Measurements from ENCODE around the gene NCKAP5L. TPM values are rescaled to one million over a fixed set of nuclear protein-coding genes. Genes with fewer than 3 reads are reported as not detected.

NCKAP5L gene
- total and polyA plus RNA-seq, 2 experiments from 2014 or later: 10.2 to 37.0 TPM

GRCh38 chr12:49776858-49777257 is 51.4 kb downstream of the NCKAP5L start (continued):
- TF ChIP-seq, protein P1, sequence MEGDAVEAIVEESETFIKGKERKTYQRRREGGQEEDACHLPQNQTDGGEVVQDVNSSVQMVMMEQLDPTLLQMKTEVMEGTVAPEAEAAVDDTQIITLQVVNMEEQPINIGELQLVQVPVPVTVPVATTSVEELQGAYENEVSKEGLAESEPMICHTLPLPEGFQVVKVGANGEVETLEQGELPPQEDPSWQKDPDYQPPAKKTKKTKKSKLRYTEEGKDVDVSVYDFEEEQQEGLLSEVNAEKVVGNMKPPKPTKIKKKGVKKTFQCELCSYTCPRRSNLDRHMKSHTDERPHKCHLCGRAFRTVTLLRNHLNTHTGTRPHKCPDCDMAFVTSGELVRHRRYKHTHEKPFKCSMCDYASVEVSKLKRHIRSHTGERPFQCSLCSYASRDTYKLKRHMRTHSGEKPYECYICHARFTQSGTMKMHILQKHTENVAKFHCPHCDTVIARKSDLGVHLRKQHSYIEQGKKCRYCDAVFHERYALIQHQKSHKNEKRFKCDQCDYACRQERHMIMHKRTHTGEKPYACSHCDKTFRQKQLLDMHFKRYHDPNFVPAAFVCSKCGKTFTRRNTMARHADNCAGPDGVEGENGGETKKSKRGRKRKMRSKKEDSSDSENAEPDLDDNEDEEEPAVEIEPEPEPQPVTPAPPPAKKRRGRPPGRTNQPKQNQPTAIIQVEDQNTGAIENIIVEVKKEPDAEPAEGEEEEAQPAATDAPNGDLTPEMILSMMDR (conservative IDR thresholded peaks at IDR 0.05; ENCODE audit: low read depth in 2 of 2): no peak
- TF ChIP-seq ETS1 (IDR thresholded peaks at IDR 0.05) (no peak), CREB1 (CRISPR knock-in tag; IDR thresholded peaks at IDR 0.05; ENCODE audit: low read depth) (no peak), ZNF331 (CRISPR knock-in tag; IDR thresholded peaks at IDR 0.05; ENCODE audit: low read depth) (no peak), EZH2 (IDR thresholded peaks at IDR 0.05; ENCODE audit: low read depth, unreplicated experiment) (no peak), POLR2AphosphoS5 (IDR thresholded peaks at IDR 0.05; ENCODE audit: low read depth) (no peak)
- TF ChIP-seq, protein P2, sequence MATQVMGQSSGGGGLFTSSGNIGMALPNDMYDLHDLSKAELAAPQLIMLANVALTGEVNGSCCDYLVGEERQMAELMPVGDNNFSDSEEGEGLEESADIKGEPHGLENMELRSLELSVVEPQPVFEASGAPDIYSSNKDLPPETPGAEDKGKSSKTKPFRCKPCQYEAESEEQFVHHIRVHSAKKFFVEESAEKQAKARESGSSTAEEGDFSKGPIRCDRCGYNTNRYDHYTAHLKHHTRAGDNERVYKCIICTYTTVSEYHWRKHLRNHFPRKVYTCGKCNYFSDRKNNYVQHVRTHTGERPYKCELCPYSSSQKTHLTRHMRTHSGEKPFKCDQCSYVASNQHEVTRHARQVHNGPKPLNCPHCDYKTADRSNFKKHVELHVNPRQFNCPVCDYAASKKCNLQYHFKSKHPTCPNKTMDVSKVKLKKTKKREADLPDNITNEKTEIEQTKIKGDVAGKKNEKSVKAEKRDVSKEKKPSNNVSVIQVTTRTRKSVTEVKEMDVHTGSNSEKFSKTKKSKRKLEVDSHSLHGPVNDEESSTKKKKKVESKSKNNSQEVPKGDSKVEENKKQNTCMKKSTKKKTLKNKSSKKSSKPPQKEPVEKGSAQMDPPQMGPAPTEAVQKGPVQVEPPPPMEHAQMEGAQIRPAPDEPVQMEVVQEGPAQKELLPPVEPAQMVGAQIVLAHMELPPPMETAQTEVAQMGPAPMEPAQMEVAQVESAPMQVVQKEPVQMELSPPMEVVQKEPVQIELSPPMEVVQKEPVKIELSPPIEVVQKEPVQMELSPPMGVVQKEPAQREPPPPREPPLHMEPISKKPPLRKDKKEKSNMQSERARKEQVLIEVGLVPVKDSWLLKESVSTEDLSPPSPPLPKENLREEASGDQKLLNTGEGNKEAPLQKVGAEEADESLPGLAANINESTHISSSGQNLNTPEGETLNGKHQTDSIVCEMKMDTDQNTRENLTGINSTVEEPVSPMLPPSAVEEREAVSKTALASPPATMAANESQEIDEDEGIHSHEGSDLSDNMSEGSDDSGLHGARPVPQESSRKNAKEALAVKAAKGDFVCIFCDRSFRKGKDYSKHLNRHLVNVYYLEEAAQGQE (IDR thresholded peaks at IDR 0.05; ENCODE audit: unreplicated experiment): no peak

DNA sequence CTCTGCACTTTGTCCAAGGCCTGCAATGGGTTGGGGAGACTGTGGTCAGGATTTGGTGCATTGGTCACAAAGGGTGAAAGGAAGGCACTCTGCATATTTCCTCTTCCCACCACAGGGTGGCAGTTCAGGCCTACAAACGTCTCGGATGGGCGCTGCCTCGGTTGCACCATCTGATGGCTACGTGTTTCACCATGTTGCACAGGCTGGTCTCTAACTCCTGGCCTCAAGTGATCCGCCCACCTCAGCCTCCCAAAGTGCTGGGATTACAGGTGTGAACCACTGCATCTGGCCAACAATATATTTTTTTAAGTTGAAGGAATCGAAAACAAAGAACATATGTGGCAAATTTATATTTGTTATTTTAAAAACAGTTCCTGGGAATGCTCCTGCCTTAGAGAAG is 51.8 kb downstream of the NCKAP5L start:
- TF ChIP-seq, protein P3, sequence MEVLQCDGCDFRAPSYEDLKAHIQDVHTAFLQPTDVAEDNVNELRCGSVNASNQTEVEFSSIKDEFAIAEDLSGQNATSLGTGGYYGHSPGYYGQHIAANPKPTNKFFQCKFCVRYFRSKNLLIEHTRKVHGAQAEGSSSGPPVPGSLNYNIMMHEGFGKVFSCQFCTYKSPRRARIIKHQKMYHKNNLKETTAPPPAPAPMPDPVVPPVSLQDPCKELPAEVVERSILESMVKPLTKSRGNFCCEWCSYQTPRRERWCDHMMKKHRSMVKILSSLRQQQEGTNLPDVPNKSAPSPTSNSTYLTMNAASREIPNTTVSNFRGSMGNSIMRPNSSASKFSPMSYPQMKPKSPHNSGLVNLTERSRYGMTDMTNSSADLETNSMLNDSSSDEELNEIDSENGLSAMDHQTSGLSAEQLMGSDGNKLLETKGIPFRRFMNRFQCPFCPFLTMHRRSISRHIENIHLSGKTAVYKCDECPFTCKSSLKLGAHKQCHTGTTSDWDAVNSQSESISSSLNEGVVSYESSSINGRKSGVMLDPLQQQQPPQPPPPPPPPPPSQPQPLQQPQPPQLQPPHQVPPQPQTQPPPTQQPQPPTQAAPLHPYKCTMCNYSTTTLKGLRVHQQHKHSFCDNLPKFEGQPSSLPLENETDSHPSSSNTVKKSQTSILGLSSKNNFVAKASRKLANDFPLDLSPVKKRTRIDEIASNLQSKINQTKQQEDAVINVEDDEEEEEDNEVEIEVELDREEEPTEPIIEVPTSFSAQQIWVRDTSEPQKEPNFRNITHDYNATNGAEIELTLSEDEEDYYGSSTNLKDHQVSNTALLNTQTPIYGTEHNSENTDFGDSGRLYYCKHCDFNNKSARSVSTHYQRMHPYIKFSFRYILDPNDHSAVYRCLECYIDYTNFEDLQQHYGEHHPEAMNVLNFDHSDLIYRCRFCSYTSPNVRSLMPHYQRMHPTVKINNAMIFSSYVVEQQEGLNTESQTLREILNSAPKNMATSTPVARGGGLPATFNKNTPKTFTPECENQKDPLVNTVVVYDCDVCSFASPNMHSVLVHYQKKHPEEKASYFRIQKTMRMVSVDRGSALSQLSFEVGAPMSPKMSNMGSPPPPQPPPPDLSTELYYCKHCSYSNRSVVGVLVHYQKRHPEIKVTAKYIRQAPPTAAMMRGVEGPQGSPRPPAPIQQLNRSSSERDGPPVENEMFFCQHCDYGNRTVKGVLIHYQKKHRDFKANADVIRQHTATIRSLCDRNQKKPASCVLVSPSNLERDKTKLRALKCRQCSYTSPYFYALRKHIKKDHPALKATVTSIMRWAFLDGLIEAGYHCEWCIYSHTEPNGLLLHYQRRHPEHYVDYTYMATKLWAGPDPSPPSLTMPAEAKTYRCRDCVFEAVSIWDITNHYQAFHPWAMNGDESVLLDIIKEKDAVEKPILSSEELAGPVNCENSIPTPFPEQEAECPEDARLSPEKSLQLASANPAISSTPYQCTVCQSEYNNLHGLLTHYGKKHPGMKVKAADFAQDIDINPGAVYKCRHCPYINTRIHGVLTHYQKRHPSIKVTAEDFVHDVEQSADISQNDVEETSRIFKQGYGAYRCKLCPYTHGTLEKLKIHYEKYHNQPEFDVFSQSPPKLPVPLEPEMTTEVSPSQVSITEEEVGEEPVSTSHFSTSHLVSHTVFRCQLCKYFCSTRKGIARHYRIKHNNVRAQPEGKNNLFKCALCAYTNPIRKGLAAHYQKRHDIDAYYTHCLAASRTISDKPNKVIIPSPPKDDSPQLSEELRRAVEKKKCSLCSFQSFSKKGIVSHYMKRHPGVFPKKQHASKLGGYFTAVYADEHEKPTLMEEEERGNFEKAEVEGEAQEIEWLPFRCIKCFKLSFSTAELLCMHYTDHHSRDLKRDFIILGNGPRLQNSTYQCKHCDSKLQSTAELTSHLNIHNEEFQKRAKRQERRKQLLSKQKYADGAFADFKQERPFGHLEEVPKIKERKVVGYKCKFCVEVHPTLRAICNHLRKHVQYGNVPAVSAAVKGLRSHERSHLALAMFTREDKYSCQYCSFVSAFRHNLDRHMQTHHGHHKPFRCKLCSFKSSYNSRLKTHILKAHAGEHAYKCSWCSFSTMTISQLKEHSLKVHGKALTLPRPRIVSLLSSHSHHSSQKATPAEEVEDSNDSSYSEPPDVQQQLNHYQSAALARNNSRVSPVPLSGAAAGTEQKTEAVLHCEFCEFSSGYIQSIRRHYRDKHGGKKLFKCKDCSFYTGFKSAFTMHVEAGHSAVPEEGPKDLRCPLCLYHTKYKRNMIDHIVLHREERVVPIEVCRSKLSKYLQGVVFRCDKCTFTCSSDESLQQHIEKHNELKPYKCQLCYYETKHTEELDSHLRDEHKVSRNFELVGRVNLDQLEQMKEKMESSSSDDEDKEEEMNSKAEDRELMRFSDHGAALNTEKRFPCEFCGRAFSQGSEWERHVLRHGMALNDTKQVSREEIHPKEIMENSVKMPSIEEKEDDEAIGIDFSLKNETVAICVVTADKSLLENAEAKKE (CRISPR knock-in tag; IDR thresholded peaks at IDR 0.05): no peak
- TF ChIP-seq, protein P1 (conservative IDR thresholded peaks at IDR 0.05; ENCODE audit: low read depth in 2 of 2): peak; percentile 81 to 99
- ATAC-seq: peak; percentile 91
- Histone ChIP-seq H3K79me2 (replicated peaks; ENCODE audit: insufficient read depth) (no peaks in the 10 kb centered on the region), H2AFZ (no peak overlapping the region), H3K27ac (ENCODE audit: low read depth) (no peak overlapping the region), H3K4me1 (ENCODE audit: insufficient read depth) (no peaks in the 10 kb centered on the region), H3F3A (replicated peaks; ENCODE audit: low read depth) (no peaks in the 10 kb centered on the region), H3K9me2 (ENCODE audit: insufficient read depth) (no peaks in the 10 kb centered on the region), H4K20me1 (replicated peaks; ENCODE audit: insufficient read depth) (no peaks in the 10 kb centered on the region), H3K4me3 (no peak overlapping the region), H3K27me3 (ENCODE audit: insufficient read depth) (no peaks in the 10 kb centered on the region), H3K4me2 (no peak overlapping the region), H3K36me3 (ENCODE audit: insufficient read depth) (no peaks in the 10 kb centered on the region)
- no peak overlapping the region for H3K27ac Mint-ChIP-seq
- DNase-seq (ENCODE audit: low spot score): peak; percentile 86
- H3K36me3 Mint-ChIP-seq (ENCODE audit: low read depth): no peaks in the 10 kb centered on the region
- no peaks in the 10 kb centered on the region; the same call in 2 of the 3 replicates for H3K9me3 Mint-ChIP-seq
- H3K4me1 Mint-ChIP-seq: peaks cover 12% of the 10 kb centered on the region
- peaks cover 18% of the 10 kb centered on the region for H3K27me3 Mint-ChIP-seq (ENCODE audit: insufficient read depth, low read depth, poor library complexity)
- no peak overlapping the region for H3K4me3 Mint-ChIP-seq

Measured in GM23338 (cell line).